Body of pancreas (tissue), 4 donors: ENCODE data around the gene ASPA.

Experiments
- POLR2A ChIP-seq, 3 donors: fragments of 450-650 bp; IDR thresholded peaks; one replicate each; pipeline ENCODE4 v1.6.1; 2016; ENCODE audit warnings: antibody characterized with exemption in 3 of 3, mild to moderate bottlenecking in 2 of 3
- TF ChIP-seq, protein P1 (sequence below), 7 experiments: fragments of 450-650 bp in 4 of 7; fragments of 200-600 bp in 3 of 7; sonication (generic) in 3 of 7; IDR thresholded peaks; one replicate each; pipeline ENCODE4 v1.5.1; 2016 to 2019; ENCODE audit warnings: antibody characterized with exemption in 7 of 7

DNA sequence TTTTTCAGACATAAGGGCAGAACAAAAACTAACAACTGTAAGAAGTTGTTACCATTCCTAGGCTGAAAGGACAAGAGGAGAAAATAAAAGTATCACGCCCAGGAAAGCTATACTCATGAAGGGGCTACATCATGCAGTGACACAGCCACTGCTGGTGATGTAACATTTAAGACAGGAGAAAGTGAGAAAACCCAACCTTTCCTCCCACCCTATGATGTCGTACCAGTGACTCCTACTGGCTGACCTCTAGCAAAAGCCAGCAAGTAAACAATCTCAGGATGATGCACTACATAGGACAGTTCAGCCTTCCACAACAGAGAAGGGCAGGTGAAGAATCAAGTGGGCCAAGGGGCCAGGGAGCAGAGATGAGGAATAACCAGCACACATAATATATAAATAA lies 28.2 kb upstream of the ASPA start:
- TF ChIP-seq, protein P1, sequence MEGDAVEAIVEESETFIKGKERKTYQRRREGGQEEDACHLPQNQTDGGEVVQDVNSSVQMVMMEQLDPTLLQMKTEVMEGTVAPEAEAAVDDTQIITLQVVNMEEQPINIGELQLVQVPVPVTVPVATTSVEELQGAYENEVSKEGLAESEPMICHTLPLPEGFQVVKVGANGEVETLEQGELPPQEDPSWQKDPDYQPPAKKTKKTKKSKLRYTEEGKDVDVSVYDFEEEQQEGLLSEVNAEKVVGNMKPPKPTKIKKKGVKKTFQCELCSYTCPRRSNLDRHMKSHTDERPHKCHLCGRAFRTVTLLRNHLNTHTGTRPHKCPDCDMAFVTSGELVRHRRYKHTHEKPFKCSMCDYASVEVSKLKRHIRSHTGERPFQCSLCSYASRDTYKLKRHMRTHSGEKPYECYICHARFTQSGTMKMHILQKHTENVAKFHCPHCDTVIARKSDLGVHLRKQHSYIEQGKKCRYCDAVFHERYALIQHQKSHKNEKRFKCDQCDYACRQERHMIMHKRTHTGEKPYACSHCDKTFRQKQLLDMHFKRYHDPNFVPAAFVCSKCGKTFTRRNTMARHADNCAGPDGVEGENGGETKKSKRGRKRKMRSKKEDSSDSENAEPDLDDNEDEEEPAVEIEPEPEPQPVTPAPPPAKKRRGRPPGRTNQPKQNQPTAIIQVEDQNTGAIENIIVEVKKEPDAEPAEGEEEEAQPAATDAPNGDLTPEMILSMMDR (IDR thresholded peaks at IDR 0.05): no peak
- TF ChIP-seq POLR2A (IDR thresholded peaks at IDR 0.05): no peak
